H9 (cell line): Measurements from ENCODE around the gene BHLHE41. TPM values are rescaled to one million over a fixed set of nuclear protein-coding genes. Genes with fewer than 3 reads are reported as not detected.

Source experiments
- DNase-seq: peaks from one replicate; pipeline ENCODE4 v3.0.0-alpha.2; 2017
- H2AFZ ChIP-seq: one replicate; pipeline ENCODE4 v1.6.1; 2013; ENCODE audit warnings: mild to moderate bottlenecking, low read length, control low read depth, moderate library complexity
- H2AK5ac ChIP-seq: 2 replicates; pipeline ENCODE4 v1.6.1; 2013; ENCODE audit warnings: low read length, control low read depth, mixed read lengths; ENCODE audit not compliant: insufficient read length
- H2BK120ac ChIP-seq: one replicate; pipeline ENCODE4 v1.6.1; 2013; ENCODE audit warnings: low read depth, mild to moderate bottlenecking, low read length, control low read depth, inconsistent platforms; ENCODE audit not compliant: poor library complexity, severe bottlenecking
- H2BK12ac ChIP-seq: 2 replicates; pipeline ENCODE4 v1.6.1; 2013; ENCODE audit warnings: low read length, control low read depth, mixed read lengths, low read depth; ENCODE audit not compliant: insufficient read length
- H2BK15ac ChIP-seq: 2 replicates; pipeline ENCODE4 v1.6.1; 2013; ENCODE audit warnings: low read depth, low read length, control low read depth
- H2BK20ac ChIP-seq: one replicate; pipeline ENCODE4 v1.6.1; 2013; ENCODE audit warnings: low read depth, mild to moderate bottlenecking, low read length, control low read depth, inconsistent platforms; ENCODE audit not compliant: poor library complexity, severe bottlenecking
- H2BK5ac ChIP-seq: 2 replicates; pipeline ENCODE4 v1.6.1; 2013; ENCODE audit warnings: low read length, control low read depth, mixed read lengths; ENCODE audit not compliant: insufficient read length
- H3K14ac ChIP-seq: 2 replicates; pipeline ENCODE4 v1.6.1; 2013; ENCODE audit warnings: low read length, control low read depth; ENCODE audit not compliant: insufficient read depth
- H3K18ac ChIP-seq: 2 replicates; pipeline ENCODE4 v1.6.1; 2013; ENCODE audit warnings: low read depth, mild to moderate bottlenecking, mixed read lengths, low read length, control low read depth; ENCODE audit not compliant: insufficient read length
- H3K23ac ChIP-seq: 2 replicates; pipeline ENCODE4 v1.6.1; 2013; ENCODE audit warnings: low read length, control low read depth, mixed read lengths, low read depth; ENCODE audit not compliant: insufficient read length
- H3K23me2 ChIP-seq: 2 replicates; pipeline ENCODE4 v1.6.1; 2013; ENCODE audit warnings: low read depth, mild to moderate bottlenecking, mixed read lengths, low read length, control low read depth; ENCODE audit not compliant: insufficient read length, poor library complexity, severe bottlenecking
- H3K27ac ChIP-seq: 2 replicates; pipeline ENCODE4 v1.5.1; 2013; ENCODE audit warnings: low read length, control low read depth, mixed read lengths, low read depth; ENCODE audit not compliant: insufficient read length
- H3K27me3 ChIP-seq: 2 replicates; pipeline ENCODE4 v1.6.1; 2013; ENCODE audit warnings: low read length, control low read depth, inconsistent platforms; ENCODE audit not compliant: insufficient read depth
- H3K4ac ChIP-seq: 2 replicates; pipeline ENCODE4 v1.6.1; 2013; ENCODE audit warnings: low read depth, mild to moderate bottlenecking, control low read depth, inconsistent platforms, low read length, moderate library complexity
- H3K4me1 ChIP-seq: 2 replicates; pipeline ENCODE4 v1.6.1; 2013; ENCODE audit warnings: low read length, control low read depth, inconsistent platforms; ENCODE audit not compliant: insufficient read depth
- H3K4me2 ChIP-seq: 2 replicates; pipeline ENCODE4 v1.6.1; 2013; ENCODE audit warnings: low read length, control low read depth, mixed read lengths; ENCODE audit not compliant: insufficient read length, insufficient read depth
- H3K56ac ChIP-seq: 2 replicates; pipeline ENCODE4 v1.6.1; 2013; ENCODE audit warnings: low read depth, mild to moderate bottlenecking, mixed read lengths, low read length, control low read depth; ENCODE audit not compliant: insufficient read length
- H3K79me1 ChIP-seq: 2 replicates; pipeline ENCODE4 v1.6.1; 2013; ENCODE audit warnings: low read depth, mild to moderate bottlenecking, moderate library complexity, low read length, control low read depth, inconsistent platforms; ENCODE audit not compliant: insufficient read depth, poor library complexity, severe bottlenecking
- H3K79me2 ChIP-seq: 2 replicates; pipeline ENCODE4 v1.6.1; 2013; ENCODE audit warnings: low read length, control low read depth, inconsistent platforms; ENCODE audit not compliant: insufficient read depth
- H3K9ac ChIP-seq: 2 replicates; pipeline ENCODE4 v1.6.1; 2013; ENCODE audit warnings: low read length, control low read depth, mixed read lengths; ENCODE audit not compliant: insufficient read length; ENCODE audit errors: extremely low read depth
- H3K9me3 ChIP-seq: one replicate; pipeline ENCODE4 v1.6.1; 2013; ENCODE audit warnings: low read depth, low read length, inconsistent platforms; ENCODE audit not compliant: control insufficient read depth
- H3T11ph ChIP-seq: one replicate; pipeline ENCODE4 v1.6.1; 2013; ENCODE audit warnings: mild to moderate bottlenecking, low read length, control low read depth, inconsistent platforms
- H4K20me1 ChIP-seq: one replicate; pipeline ENCODE4 v1.6.1; 2013; ENCODE audit not compliant: control insufficient read depth, insufficient read length, insufficient read depth
- H4K5ac ChIP-seq: 2 replicates; pipeline ENCODE4 v1.6.1; 2013; ENCODE audit warnings: low read depth, mild to moderate bottlenecking, mixed read lengths, low read length, control low read depth; ENCODE audit not compliant: insufficient read length
- H4K8ac ChIP-seq: replicated peaks from 2 replicates; pipeline ENCODE4 v1.6.1; 2013; ENCODE audit warnings: low read length, control low read depth, mixed read lengths, low read depth; ENCODE audit not compliant: insufficient read length
- H4K91ac ChIP-seq: 2 replicates; pipeline ENCODE4 v1.6.1; 2013; ENCODE audit warnings: low read depth, mild to moderate bottlenecking, moderate library complexity, mixed read lengths, low read length, control low read depth; ENCODE audit not compliant: insufficient read length
- H3K27ac Mint-ChIP-seq, 3 experiments: 2 replicates in 2 of 3; 3 replicates in 1 of 3; pipeline ENCODE4 v1.8.0; 2020 to 2021; ENCODE audit warnings: mixed read lengths in 3 of 3, mild to moderate bottlenecking in 1 of 3, moderate library complexity in 1 of 3
- H3K27me3 Mint-ChIP-seq: 2 replicates; pipeline ENCODE4 v1.8.0; 2021; ENCODE audit warnings: low read depth, mild to moderate bottlenecking, moderate library complexity, mixed read lengths
- H3K36me3 Mint-ChIP-seq, 3 experiments: 2 replicates in 2 of 3; 3 replicates in 1 of 3; pipeline ENCODE4 v1.8.0; 2020 to 2021; ENCODE audit warnings: low read depth in 3 of 3, mixed read lengths in 3 of 3; ENCODE audit not compliant: insufficient read depth in 1 of 3
- H3K4me1 Mint-ChIP-seq, 2 experiments: 2 replicates each; pipeline ENCODE4 v1.8.0; 2020; ENCODE audit warnings: mixed read lengths in 2 of 2
- H3K4me3 Mint-ChIP-seq, 2 experiments: 2 replicates in 1 of 2; 3 replicates in 1 of 2; pipeline ENCODE4 v1.8.0; 2020 to 2021; ENCODE audit warnings: mild to moderate bottlenecking in 2 of 2, mixed read lengths in 2 of 2, moderate library complexity in 1 of 2
- H3K9me3 Mint-ChIP-seq, 2 experiments: 2 replicates in 1 of 2; 3 replicates in 1 of 2; pipeline ENCODE4 v1.8.0; 2020; ENCODE audit warnings: mild to moderate bottlenecking in 2 of 2, mixed read lengths in 2 of 2, moderate library complexity in 1 of 2
- WGBS: extraction: QIAGEN DNeasy Blood & Tissue Kit; methylation state at CpG from one replicate; pipeline ENCODE4 v1.1.7; 2013; ENCODE audit warnings: missing lambda C conversion rate, low lambda C conversion rate, mixed read lengths; ENCODE audit not compliant: insufficient read length; ENCODE audit errors: extremely low coverage; 5-methylcytosine and 5-hydroxymethylcytosine counted together
- total RNA-seq: library from RNA; stranded (reverse); gene quantifications from 2 replicates; pipeline ENCODE4 v1.2.1, GENCODE V29; 2021
- TF ChIP-seq, protein P1 (sequence below): fragments of 200-600 bp; sonication (generic); conservative IDR thresholded peaks from 3 replicates; pipeline ENCODE4 v1.8.0; 2021; ENCODE audit warnings: antibody characterized with exemption, mild to moderate bottlenecking

The BHLHE41 gene
- total RNA-seq, 1 experiment from 2014 or later, result 0.33 TPM

DNA sequence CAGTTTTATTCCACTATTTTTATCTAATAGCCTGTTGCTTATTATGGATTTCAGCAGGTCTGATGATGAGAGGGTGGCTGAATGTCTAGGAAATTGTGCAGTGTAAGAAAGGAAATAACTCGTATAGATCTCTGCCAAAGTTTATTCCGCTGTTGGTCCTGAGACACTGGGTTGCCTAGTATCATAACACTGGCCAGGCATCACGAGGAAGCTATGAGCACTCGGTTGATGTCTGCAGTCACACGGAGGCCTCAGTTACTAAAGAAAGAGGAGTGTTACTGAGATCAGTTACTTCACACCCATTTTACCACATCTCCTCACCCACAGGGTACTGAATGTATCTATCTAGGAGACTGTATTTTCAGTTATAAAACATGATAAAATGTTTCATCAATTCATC is 21.9 kb downstream of the BHLHE41 start:
- Mint-ChIP-seq H3K27me3 (no peaks in the 10 kb centered on the region; the same call in 1 of the 2 replicates), H3K36me3 (no peaks in the 10 kb centered on the region), H3K4me3 (no peak overlapping the region), H3K4me1 (peaks cover 3 to 4% of the 10 kb centered on the region in 2 experiments; a peak in 2 of 4 replicates), H3K27ac (no peak overlapping the region), H3K9me3 (no peaks in the 10 kb centered on the region)
- H3K56ac ChIP-seq, result no peak overlapping the region
- no peaks in the 10 kb centered on the region for H3K4me1 ChIP-seq
- H3K27me3 ChIP-seq, result no peaks in the 10 kb centered on the region
- no peak overlapping the region for H3K27ac ChIP-seq
- TF ChIP-seq, protein P1, sequence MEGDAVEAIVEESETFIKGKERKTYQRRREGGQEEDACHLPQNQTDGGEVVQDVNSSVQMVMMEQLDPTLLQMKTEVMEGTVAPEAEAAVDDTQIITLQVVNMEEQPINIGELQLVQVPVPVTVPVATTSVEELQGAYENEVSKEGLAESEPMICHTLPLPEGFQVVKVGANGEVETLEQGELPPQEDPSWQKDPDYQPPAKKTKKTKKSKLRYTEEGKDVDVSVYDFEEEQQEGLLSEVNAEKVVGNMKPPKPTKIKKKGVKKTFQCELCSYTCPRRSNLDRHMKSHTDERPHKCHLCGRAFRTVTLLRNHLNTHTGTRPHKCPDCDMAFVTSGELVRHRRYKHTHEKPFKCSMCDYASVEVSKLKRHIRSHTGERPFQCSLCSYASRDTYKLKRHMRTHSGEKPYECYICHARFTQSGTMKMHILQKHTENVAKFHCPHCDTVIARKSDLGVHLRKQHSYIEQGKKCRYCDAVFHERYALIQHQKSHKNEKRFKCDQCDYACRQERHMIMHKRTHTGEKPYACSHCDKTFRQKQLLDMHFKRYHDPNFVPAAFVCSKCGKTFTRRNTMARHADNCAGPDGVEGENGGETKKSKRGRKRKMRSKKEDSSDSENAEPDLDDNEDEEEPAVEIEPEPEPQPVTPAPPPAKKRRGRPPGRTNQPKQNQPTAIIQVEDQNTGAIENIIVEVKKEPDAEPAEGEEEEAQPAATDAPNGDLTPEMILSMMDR, result no peak
- no peaks in the 10 kb centered on the region for H3K23me2 ChIP-seq
- H2BK20ac ChIP-seq, result no peak overlapping the region
- H2BK5ac ChIP-seq, result no peak overlapping the region
- H3K79me1 ChIP-seq, result no peaks in the 10 kb centered on the region
- no peak overlapping the region for H3K4me2 ChIP-seq
- no peak overlapping the region for H4K91ac ChIP-seq
- H4K20me1 ChIP-seq, result no peaks in the 10 kb centered on the region
- no CpG with 5 or more reads among the region's 5 CpGs for WGBS
- no peak for DNase-seq
- no peak overlapping the region for H3K23ac ChIP-seq
- no peak overlapping the region for H2BK15ac ChIP-seq
- no peak overlapping the region for H4K8ac ChIP-seq
- H2BK120ac ChIP-seq, result no peak overlapping the region
- no peak overlapping the region for H3K9ac ChIP-seq
- no peak overlapping the region for H3K4ac ChIP-seq
- no peak overlapping the region for H4K5ac ChIP-seq
- H2BK12ac ChIP-seq, result no peak overlapping the region
- no peaks in the 10 kb centered on the region for H3K79me2 ChIP-seq
- H3K18ac ChIP-seq, result no peak overlapping the region
- no peak overlapping the region for H2AFZ ChIP-seq
- no peak overlapping the region for H2AK5ac ChIP-seq
- no peaks in the 10 kb centered on the region for H3K9me3 ChIP-seq
- no peak overlapping the region for H3K14ac ChIP-seq
- no peak overlapping the region for H3T11ph ChIP-seq
